Fibroblast of the conjunctiva (primary cell): ENCODE measurements around the gene SUPT6H.
"Not testable (repeated sequence)": the region's sequence is repeated elsewhere in the genome, so short reads cannot be mapped to it uniquely, and the experiment has no call there.

Experiments
- DNase-seq: peaks from one replicate; pipeline ENCODE4 v3.0.0-alpha.2; 2010; ENCODE audit warnings: low read depth

Gene SUPT6H

DNA sequence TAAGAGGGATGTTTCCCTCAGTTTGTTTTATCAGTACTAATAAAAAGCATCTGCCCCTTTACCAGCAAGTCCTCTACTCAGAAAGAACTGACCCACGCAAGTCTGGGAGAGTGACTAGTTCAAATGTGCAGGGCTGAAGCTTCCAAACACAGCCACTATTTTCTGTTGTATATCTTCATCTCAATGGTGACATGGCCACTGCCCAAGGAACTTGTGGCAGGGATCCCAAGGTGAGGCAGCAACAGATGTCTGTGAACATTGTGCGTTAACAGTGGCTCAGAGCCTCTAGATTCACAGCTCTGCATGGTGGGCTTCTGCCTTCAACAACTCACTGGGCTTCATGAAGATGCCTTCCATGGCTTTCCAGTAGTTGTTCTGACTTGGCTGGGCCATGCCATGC lies 13.3 kb upstream of the SUPT6H start:
- no peak for DNase-seq

DNA sequence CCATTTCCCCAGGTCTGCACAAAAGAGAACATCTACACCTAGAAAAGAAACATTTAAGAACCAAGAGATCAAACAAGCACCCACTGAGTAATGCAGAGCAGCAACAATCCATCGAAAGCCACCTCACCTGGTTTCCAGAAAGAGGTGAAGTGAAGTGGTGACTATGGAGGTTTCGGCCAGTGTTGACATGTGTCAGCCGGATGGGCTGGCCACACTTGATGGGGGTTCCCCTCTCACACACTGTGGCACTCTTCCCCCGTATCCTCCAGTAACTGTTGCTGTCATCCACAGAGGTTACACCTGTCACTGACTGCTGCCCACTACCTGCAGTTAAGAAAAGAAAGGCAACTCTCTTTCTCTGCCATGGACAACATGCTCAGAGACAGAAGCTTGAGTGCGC lies 6.8 kb upstream of the SUPT6H start:
- no peak for DNase-seq

DNA sequence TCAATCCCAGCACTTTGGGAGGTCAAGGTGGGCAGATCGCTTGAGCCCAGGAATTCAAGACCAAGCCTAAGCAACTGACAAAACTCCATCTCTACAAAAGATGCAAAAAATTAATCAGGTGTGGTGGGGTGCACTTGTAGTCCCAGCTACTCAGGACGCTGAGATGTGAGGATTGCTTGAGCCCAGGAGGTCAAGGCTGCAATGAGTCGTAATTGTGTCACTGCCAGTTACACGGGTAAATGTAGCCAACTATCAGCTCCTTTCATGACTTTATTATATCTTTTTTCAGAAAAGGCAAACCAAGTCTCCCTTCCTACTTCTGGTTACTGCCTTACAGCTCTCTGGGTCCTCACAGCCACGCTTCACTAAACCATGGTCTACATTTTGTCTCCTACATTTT lies 4.2 kb upstream of the SUPT6H start:
- DNase-seq: no peak

DNA sequence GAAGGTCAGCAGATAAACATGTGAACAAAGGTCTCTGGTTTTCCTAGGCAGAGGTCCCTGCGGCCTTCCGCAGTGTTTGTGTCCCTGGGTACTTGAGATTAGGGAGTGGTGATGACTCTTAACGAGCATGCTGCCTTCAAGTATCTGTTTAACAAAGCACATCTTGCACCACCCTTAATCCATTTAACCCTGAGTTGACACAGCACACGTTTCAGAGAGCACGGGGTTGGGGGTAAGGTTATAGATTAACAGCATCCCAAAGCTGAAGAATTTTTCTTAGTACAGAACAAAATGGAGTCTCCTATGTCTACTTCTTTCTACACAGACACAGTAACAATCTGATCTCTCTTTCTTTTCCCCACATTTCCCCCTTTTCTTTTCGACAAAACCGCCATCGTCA lies 3.7 kb upstream of the SUPT6H start:
- DNase-seq: not testable (repeated sequence)

DNA sequence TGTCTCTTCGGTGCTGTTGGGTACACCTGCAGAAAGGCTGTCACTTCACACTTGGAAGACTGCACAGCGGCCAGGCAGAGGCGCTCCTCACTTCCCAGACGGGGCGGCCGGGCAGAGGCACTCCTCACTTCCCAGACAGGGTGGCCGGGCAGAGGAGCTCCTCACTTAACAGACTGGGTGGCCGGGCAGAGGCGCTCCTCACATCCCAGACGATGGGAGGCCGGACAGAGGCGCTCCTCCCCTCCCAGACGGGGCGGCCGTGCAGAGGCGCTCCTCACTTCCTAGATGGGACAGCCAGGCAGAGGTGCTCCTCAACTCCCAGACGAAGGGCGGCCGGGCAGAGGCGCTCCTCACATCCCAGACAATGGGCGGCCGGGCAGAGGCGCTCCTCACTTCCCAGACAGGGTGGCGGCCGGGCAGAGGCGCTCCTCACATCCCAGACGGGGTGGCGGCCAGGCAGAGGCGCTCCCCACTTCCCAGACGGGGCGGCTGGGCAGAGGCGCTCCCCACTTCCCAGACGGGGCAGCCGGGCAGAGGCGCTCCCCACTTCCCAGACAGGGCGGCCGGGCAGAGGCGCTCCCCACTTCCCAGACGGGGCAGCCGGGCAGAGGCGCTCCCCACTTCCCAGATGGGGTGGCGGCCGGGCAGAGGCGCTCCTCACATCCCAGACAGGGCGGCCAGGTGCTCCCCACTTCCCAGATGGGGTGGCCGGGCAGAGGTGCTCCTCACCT lies 3.1 kb upstream of the SUPT6H start:
- DNase-seq: not testable (repeated sequence)

DNA sequence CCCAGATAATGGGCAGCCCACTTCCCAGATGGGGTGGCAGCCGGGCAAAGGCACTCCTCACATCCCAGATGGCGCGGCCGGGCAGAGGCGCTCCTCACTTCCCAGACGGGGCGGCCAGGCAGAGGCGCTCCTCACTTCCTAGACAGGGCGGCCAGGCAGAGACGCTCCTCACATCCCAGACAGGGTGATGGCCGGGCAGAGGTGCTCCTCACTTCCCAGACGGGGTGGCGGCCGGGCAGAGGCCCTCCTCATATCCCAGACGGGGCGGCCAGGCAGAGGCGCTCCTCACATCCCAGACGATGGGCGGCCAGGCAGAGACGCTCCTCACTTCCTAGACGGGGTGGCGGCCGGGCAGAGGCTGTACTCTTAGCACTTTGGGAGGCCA lies 2.5 kb upstream of the SUPT6H start:
- DNase-seq: not testable (repeated sequence)

DNA sequence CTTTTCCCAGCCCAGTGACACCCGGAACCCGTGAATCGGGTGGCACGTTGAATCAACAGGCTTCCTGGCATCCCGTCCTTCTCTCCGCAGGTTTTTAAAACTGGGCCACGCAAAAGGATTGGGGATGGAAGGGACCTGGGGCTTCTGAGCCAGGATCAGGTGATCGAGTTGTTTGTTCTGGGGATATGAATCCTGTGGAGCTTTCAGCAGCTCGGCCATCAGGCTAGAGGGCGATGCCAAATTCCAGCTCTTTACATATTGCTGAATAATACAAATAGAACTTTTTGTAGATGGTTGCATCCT lies 473 bp downstream of the SUPT6H start:
- DNase-seq: no peak

DNA sequence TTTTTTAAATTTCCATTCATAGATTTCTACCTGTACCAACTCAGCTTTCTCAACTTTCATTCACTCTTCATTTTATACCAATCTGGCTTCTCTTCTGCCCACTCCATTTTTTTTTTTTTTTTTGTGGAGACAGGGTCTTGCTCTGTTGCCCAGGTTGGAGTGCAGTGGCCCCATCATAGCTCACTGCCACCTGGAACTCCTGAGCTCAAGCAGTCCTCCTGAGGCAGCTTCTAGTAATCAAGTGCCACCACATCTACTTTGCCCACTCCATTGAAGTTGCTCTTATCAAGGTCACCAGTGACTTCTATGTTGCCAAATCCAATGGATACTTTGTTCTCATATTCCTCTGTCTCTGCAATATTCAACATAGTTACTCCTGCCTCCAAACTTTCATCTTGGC lies 1.7 kb downstream of the SUPT6H start:
- no peak for DNase-seq

DNA sequence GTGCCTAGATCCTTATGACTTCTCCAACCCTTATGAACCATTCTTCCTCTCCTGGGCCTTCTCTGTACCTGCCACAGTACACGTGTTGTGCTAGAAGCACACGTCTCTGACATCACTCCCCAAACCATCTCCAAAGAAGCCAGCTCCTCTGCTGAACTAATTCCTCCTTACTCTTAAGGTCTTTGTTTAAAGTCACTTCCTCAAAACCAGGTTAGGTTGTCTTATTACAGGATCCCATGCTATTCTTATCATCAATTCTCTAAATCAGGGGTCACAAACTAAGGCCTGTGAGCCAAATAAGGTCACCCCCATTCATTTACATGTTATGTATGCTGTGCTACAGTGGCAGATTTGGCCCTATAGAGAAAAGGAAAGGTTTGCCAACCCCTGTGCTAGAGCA lies 4.0 kb downstream of the SUPT6H start:
- no peak for DNase-seq

DNA sequence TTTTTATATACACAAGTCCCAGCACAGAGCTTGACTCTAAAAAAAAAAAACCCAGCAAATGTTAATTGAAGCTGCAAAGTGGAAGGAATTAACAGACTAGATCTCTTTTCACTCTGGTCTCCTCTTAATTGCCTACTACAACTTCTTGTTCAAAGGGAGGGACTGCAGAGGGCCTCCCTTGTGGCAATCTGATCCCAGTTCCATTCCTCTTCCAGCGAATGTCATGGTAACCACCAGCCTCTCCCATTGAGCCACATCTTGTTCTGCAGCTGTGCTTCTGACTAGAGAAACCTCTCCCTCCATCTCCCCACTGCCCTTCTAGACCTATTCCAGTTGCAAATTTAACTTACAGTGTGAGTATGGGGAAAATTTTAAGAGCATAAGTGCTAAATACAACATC lies 5.9 kb downstream of the SUPT6H start:
- no peak for DNase-seq

DNA sequence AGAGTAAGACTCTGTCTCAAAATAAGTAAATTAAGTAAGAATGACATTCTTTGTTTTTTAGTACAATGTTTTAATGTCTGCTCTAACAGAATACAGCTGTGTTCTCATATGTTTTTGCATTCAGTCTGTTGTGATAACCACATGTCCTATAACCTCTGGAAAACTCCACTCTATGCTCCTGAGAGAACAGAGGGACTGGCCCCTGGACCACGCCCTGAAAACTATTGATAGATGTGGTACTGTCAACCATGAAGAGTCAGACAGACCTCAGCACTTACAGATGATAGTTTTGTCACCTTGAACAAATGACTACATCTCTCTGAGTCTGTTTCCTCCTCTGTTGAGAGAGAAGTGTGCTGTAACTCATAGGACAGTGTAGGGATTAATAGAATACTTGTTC lies 7.9 kb downstream of the SUPT6H start:
- no peak for DNase-seq

DNA sequence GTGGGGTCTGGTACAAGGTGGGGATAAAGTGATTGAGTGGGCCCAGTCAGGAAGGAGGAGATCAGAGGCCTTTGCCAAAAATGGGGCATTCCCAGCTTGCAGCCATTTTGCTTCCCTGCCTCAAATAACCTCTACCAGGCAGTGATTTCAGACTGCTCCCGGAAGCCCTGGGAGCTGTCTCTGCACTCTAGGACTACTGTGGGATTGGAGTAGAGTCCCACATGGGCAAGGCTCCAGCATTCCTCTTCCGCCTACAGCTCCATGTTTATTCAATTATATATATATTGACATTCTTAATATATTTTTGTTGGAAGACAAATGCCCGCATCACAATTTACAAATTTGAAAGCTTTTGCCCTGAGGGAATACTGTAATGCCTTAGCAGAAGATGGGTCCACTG lies 13.5 kb downstream of the SUPT6H start:
- DNase-seq: peak; percentile 39

DNA sequence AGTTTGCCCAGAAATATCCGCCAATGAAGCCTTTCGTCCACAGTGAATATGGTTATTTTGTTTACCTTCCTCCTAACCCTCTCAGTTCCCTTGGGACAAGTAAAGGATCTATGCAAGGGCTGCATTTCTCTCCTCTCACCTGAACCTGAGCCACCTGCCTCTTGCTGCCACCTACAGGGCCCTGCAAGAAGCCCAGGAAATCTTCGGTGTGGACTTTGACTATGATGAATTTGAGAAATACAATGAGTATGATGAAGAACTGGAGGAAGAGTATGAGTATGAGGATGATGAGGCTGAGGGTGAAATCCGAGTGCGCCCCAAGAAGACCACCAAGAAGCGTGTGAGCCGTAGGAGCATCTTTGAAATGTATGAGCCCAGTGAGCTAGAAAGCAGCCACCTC lies 14.0 kb downstream of the SUPT6H start:
- DNase-seq: no peak

DNA sequence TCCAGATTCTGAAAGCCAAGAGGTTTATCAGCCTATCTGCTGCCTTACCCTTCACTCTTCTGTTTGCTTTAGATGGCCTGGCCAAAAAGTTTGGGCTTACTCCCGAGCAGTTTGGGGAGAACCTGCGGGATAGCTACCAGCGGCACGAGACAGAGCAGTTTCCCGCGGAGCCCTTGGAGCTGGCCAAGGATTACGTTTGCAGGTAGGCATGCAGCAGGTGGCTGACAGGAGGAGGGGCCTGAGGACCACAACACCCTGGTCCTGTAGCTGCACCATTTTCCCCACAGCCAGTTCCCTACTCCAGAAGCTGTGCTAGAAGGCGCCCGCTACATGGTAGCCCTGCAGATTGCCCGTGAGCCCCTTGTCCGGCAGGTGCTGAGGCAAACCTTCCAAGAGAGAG lies 20.6 kb downstream of the SUPT6H start:
- no peak for DNase-seq

DNA sequence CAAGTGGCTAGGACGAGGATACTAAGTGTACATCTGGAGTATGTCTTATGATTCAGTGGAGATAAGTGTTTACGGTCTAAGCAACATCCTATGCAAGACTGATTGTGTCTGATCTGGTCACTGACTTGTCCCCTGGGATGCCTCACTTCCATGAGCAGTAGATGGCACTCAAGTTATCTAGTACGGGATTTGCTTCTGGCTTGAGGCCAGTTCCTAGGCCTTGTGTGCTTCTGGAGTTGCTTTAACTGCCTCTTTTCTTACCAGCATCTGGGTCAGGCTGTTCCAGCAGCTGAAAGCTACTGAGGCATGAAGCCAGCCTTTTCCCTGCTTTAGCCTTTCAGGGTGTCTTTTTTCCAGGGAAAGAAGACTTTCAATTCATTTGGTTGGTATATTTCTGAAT lies 23.0 kb downstream of the SUPT6H start:
- DNase-seq: peak; percentile 22

DNA sequence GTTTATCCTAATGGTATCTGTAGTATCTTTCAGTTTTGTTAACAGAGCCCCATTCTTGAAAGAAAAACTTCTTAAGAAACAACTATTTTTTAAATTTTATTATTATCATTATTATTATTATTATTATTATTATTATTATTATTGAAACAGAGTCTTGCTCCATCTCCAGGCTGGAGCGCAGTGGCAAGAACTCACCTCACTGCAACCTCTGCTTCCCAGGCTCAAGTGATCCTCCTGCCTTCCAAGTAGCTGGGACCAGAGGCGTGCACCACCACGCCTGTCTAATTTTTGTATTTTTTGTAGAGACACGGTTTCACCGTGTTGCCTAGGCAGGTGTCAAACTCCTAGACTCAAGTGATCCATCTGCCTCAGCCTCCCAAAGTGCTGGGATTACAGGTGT lies 23.4 kb downstream of the SUPT6H start:
- no peak for DNase-seq

DNA sequence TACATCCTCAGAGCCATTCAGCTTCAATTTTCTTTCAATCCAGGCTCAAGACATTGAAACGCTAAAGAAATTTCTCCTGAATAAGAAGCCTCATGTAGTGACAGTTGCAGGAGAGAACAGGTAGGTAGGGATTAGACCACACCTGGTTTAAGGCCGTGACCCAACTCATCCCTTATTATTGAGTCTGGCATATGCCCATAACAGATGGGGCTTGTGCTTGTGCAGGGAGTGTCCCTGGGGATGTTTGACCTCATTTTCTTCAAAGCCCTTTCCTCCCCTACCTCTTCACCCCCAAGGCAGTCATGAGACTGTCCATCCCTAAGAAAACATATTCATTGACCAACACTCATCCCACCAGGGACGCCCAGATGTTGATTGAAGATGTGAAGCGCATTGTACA lies 24.3 kb downstream of the SUPT6H start:
- no peak for DNase-seq

DNA sequence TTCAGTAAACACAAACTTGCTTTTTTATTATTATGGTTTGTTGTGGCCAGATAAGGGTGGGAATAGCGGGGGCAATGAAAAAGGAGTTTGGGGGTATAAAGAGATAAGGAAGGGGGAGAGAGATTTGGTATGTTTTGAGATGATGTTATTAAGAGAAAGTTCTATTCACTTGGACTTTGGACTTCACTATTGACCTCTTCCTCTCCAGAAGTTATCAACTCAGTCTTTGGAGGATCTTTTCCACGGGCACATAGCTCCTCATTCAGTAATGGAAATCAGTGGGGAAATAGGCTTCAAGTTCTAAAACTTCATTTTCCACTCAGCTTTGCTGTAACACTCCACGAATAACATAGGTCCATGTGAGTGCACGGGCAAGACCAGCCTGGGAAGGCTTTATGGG lies 26.5 kb downstream of the SUPT6H start:
- DNase-seq: no peak

DNA sequence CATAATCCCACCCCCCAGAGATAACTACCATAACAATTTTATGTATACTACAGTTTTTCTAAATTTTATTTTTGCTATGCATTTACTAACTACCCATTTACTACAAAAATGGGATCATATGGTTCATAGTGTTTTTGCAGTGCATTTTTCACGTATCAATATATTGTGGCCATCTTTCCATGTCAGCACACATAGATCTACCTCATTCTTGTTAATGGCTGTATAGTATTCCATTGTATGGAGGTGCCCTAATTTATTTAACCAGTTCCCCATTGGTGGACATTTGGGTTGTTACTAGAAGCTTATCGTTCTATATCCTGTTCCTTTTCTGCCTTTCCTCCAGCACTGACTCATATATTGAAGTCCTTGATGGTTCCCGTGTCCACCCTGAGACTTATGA lies 27.0 kb downstream of the SUPT6H start:
- DNase-seq: no peak

DNA sequence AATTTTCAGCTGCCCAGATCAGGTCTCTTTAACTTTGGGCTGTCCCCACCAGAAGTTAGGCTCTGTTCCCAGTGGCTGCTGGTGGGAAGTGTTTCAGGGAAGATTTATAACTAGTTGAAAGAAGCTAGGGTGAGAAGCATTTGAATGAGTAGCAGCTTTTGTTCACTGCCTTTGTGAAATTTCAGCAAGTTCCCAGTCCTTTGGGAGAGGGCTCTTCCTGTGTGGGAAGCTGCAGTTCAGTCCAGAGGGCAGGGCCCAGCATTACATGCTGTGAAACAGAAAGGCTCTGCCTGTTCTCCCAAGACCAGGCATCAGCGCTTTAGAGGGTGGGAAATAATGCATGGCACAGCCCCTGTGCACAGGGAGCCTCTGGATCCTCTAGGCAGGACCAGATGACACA lies 31.9 kb downstream of the SUPT6H start:
- no peak for DNase-seq

DNA sequence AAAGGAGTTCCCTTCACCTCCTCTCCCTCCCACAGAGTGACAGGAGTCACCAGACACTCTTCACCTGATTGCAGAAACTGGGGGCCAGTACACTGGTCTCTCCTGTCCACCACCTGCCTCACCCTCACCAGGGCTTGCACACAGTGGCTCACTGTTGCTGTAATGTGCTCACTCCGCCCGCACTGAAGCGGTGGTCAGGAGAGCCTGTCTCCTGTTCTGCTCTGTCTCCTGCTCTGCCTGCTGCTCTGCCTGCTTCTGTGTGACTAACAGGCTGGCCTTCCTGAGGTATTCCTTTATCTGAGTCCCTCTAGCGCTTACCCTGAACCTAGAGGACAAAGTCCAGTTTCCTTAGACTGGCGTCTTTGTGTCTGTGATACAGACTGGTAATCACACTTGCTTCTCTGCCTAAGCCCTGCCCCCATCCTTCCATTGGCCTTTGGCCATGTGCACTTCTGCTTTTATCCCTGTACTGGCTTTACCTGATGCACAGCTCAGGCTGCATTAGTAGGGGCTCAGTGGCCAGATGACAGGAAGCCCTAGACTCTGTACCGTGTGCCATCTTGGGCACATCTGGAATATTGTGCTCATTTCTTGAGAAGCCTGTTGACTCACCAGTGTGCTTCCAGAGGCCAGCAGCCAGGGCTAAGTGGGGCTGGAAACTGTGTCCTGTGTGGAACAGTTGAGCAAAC lies 36.4 kb downstream of the SUPT6H start:
- no peak for DNase-seq

DNA sequence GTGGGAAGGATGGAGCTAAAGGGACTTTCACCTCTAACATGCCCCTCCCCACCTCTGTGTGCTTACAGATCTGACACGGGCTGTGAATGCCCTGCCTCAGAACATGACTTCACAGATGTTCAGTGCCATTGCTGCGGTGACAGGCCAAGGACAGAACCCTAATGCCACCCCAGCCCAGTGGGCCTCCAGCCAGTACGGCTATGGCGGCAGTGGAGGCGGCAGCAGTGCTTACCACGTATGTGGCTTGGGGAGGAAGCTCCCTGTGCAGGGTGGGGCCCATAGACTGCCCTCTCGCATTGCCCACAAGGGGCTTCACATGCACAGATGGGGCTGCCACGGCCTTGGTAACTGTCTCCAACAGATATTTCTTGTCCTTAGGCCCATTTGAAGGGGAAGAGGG lies 38.3 kb downstream of the SUPT6H start:
- DNase-seq: no peak

DNA sequence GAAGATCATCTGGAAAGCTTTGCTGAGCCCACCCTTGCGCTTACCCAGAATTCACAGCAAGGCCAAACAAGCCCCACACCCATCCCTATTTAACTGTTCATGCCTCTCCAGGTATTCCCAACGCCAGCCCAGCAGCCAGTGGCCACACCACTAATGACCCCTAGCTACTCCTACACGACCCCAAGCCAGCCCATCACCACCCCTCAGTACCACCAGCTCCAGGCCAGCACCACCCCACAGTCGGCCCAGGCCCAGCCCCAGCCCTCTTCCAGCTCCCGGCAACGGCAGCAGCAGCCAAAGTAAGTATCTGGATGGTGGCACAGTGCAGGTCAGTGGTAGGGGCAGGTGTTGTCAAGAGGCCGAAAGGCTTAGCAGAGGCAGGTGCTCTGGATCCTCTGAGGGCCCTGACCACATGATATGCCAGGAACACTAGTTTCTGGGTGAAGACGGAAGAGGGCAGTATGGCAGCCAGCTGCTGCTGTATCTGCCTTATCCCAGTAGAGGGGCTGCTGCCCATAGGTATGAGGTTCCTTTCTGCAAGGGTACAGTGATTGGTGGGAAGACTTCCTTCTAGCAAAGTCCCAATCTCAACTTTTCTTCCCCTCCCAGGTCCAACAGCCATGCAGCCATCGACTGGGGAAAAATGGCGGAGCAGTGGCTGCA lies 39.0 kb downstream of the SUPT6H start:
- no peak for DNase-seq
